B cell (primary cell): ENCODE measurements around the gene TIRAP. TPM values are rescaled to one million over a fixed set of nuclear protein-coding genes. Genes with fewer than 3 reads are reported as not detected.
A peak's percentile ranks its signal among the peaks of the same experiment; 100 is the strongest.

Experiments used
- ATAC-seq: fragments of 200-7000 bp; cut with Tn5 transposase; one replicate; pipeline ENCODE4 v1.10.0; 2021; ENCODE audit warnings: low read depth, mild to moderate bottlenecking, moderate number of reproducible peaks, moderate library complexity
- CTCF ChIA-PET: fragments of 350-600 bp; sonication (Branson Sonifier 250); formaldehyde crosslinking; loops from one replicate; lab custom pipeline; 2021; ENCODE audit warnings: antibody characterized with exemption, inconsistent platforms; lab: Charles Lee
- POLR2A ChIA-PET: fragments of 350-600 bp; sonication (Branson Sonifier 250); formaldehyde crosslinking; loops from one replicate; lab custom pipeline; 2021; ENCODE audit warnings: antibody characterized with exemption; lab: Charles Lee
- DNase-seq: peaks from one replicate; pipeline ENCODE4 v3.0.0; 2013
- H2AFZ ChIP-seq: 2 replicates; pipeline ENCODE4 v1.6.1; 2012; ENCODE audit warnings: mild to moderate bottlenecking, low read depth, low read length; ENCODE audit not compliant: insufficient read depth, poor library complexity, severe bottlenecking
- H3K27ac ChIP-seq, 2 donors: 1 replicate in 1 of 2; 2 replicates in 1 of 2; pipeline ENCODE4 v1.5.1; 2012 to 2013; ENCODE audit warnings: low read length in 2 of 2, mild to moderate bottlenecking in 2 of 2, moderate library complexity in 1 of 2
- H3K27me3 ChIP-seq, 4 experiments: fragments of 200-600 bp in 1 of 4; sonication (generic) in 1 of 4; replicated peaks in 1 of 4; 1 replicate in 2 of 4; 2 replicates in 2 of 4; pipeline versions ENCODE4 v1.6.1 to v1.7.0; 2013 to 2016; ENCODE audit warnings: low read length in 3 of 4, mild to moderate bottlenecking in 2 of 4, mixed read lengths in 1 of 4, moderate library complexity in 1 of 4; ENCODE audit not compliant: insufficient read depth in 4 of 4, control insufficient read depth in 3 of 4; ENCODE audit errors: control extremely low read depth in 1 of 4
- H3K36me3 ChIP-seq, 2 experiments: replicated peaks in 1 of 2; 1 replicate in 1 of 2; 2 replicates in 1 of 2; pipeline versions ENCODE4 v1.6.1 to v1.7.1; 2013; ENCODE audit warnings: low read length in 1 of 2; ENCODE audit not compliant: insufficient read depth in 2 of 2, control insufficient read depth in 1 of 2; ENCODE audit errors: control extremely low read depth in 1 of 2, extremely low read depth in 1 of 2
- H3K4me1 ChIP-seq, 2 donors: fragments of 200-600 bp in 1 of 2; sonication (generic) in 1 of 2; 1 replicate in 1 of 2; 2 replicates in 1 of 2; pipeline versions ENCODE4 v1.5.1 to v1.6.1; 2013 to 2017; ENCODE audit warnings: low read length in 2 of 2; ENCODE audit not compliant: control insufficient read depth in 2 of 2, insufficient read depth in 2 of 2
- H3K4me2 ChIP-seq: replicated peaks from 2 replicates; pipeline ENCODE3; 2012; ENCODE audit warnings: mild to moderate bottlenecking, low read depth, low read length; ENCODE audit not compliant: poor library complexity, severe bottlenecking
- H3K4me3 ChIP-seq, 5 experiments: fragments of 200-600 bp in 1 of 5; sonication (generic) in 1 of 5; 1 replicate in 3 of 5; 2 replicates in 2 of 5; pipeline versions ENCODE4 v1.5.1 to v1.7.0; 2011 to 2016; ENCODE audit warnings: low read length in 4 of 5, mild to moderate bottlenecking in 4 of 5, low read depth in 2 of 5, control low read depth in 1 of 5, moderate library complexity in 1 of 5; ENCODE audit not compliant: insufficient read depth in 1 of 5; ENCODE audit errors: control extremely low read depth in 1 of 5, extremely low read depth in 1 of 5
- H3K79me2 ChIP-seq: fragments of 200-600 bp; sonication (generic); one replicate; pipeline ENCODE4 v1.6.0; 2016; ENCODE audit warnings: low read length; ENCODE audit not compliant: control insufficient read depth, insufficient read depth
- H3K9ac ChIP-seq: fragments of 200-600 bp; sonication (generic); 2 replicates; pipeline ENCODE4 v1.6.1; 2017; ENCODE audit warnings: mild to moderate bottlenecking, low read length, moderate library complexity
- H3K9me3 ChIP-seq, 3 donors: one replicate each; pipeline versions ENCODE4 v1.6.1 to v1.7.1; 2013; ENCODE audit warnings: low read length in 2 of 3; ENCODE audit not compliant: control insufficient read depth in 2 of 3, insufficient read depth in 1 of 3; ENCODE audit errors: control extremely low read depth in 1 of 3
- H4K20me1 ChIP-seq: 2 replicates; pipeline ENCODE4 v1.6.0; 2012; ENCODE audit warnings: mild to moderate bottlenecking, low read length; ENCODE audit not compliant: insufficient read depth, control insufficient read depth, poor library complexity, severe bottlenecking
- H3K27ac Mint-ChIP-seq: one replicate; pipeline ENCODE4 v1.8.0; 2021; ENCODE audit warnings: mixed read lengths
- H3K27me3 Mint-ChIP-seq: one replicate; pipeline ENCODE4 v1.8.0; 2021; ENCODE audit warnings: mixed read lengths
- H3K4me1 Mint-ChIP-seq: one replicate; pipeline ENCODE4 v1.8.0; 2021; ENCODE audit warnings: mixed read lengths
- H3K4me3 Mint-ChIP-seq: one replicate; pipeline ENCODE4 v1.8.0; 2021; ENCODE audit warnings: mixed read lengths
- H3K9me3 Mint-ChIP-seq: one replicate; pipeline ENCODE4 v1.8.0; 2022; ENCODE audit warnings: mixed read lengths; ENCODE audit not compliant: insufficient read depth
- EZH2 ChIP-seq: IDR thresholded peaks from 2 replicates; pipeline ENCODE4 v1.6.1; 2012; ENCODE audit warnings: borderline replicate concordance, low read depth, mild to moderate bottlenecking, moderate library complexity, low read length; ENCODE audit not compliant: insufficient read depth, poor library complexity, severe bottlenecking
- WGBS: methylation state at CpG from one replicate; pipeline ENCODE4 v1.1.5; 2013; ENCODE audit warnings: missing lambda C conversion rate; ENCODE audit not compliant: insufficient coverage; 5-methylcytosine and 5-hydroxymethylcytosine counted together
- intact Hi-C: fragments of 100-400 bp; cut with micrococcal nuclease; formaldehyde crosslinking; loops from one replicate; pipeline ENCODE4 v1.10.0; 2022
- polyA plus RNA-seq: library from polyadenylated mRNA; depleted of rRNA; stranded (reverse); fragments of >200 nt; gene quantifications from 2 replicates; pipeline ENCODE4 v1.2.3, GENCODE V29; 2012
- total RNA-seq, 2 donors: library from RNA; stranded (reverse); fragments of 120-200 nt in 1 of 2; gene quantifications; 1 replicate in 1 of 2; 2 replicates in 1 of 2; pipeline versions ENCODE4 v1.2.3 to v1.2.4, GENCODE V29; 2013 to 2022
- TF ChIP-seq, protein P1 (sequence below): fragments of 200-600 bp; IDR thresholded peaks from one replicate; pipeline ENCODE4 v1.8.0; 2022; ENCODE audit warnings: antibody characterized with exemption, mild to moderate bottlenecking

Gene TIRAP
- total and polyA plus RNA-seq, 2 donors (not counting 1 experiment from before 2014, with no cell fraction given): 9.9 to 25.1 TPM

DNA sequence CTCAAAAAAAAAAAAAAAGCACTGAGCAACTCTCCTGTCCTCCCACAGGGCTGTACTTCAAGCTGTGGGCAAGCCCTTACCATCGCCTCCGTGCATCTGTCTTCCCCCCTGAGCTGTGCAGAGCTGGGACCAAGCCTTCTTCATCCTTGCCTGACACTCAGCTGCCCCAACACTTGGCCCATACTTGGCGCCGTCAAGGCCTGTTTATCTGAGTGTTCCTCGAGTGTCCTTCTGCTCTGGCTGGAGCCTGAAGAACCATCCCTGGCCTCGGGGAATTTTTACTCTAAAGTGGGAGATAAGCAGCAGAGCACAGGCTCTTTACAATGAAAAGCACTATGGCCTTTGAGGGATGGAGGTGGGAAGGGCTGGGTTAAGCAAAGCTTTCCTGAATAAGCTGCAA, 1.6 kb upstream of the TIRAP start:
- no peaks in the 10 kb centered on the region for H3K9me3 Mint-ChIP-seq
- H3K4me3 ChIP-seq: no peak overlapping the region
- no peaks in the 10 kb centered on the region for H4K20me1 ChIP-seq
- 96% methylated on average over 6 of the region's 6 CpGs for WGBS
- no peak for ATAC-seq
- no peaks in the 10 kb centered on the region for H3K27me3 Mint-ChIP-seq
- CTCF ChIA-PET: interaction anchor here (1.1 kb wide), 1 partner anchor 30 kb away, joined by 5 read pairs; no protein-coding TSS in a partner anchor
- no peak overlapping the region for H3K4me2 ChIP-seq
- DNase-seq: no peak
- peaks cover 21% of the 10 kb centered on the region for H3K79me2 ChIP-seq
- peaks cover 0 to 3% of the 10 kb centered on the region in 2 experiments for H3K36me3 ChIP-seq
- peaks cover 44% of the 10 kb centered on the region for H3K4me1 Mint-ChIP-seq
- H3K4me3 Mint-ChIP-seq: peak overlapping the region; percentile 100
- TF ChIP-seq EZH2: no peak
- TF ChIP-seq, protein P1, sequence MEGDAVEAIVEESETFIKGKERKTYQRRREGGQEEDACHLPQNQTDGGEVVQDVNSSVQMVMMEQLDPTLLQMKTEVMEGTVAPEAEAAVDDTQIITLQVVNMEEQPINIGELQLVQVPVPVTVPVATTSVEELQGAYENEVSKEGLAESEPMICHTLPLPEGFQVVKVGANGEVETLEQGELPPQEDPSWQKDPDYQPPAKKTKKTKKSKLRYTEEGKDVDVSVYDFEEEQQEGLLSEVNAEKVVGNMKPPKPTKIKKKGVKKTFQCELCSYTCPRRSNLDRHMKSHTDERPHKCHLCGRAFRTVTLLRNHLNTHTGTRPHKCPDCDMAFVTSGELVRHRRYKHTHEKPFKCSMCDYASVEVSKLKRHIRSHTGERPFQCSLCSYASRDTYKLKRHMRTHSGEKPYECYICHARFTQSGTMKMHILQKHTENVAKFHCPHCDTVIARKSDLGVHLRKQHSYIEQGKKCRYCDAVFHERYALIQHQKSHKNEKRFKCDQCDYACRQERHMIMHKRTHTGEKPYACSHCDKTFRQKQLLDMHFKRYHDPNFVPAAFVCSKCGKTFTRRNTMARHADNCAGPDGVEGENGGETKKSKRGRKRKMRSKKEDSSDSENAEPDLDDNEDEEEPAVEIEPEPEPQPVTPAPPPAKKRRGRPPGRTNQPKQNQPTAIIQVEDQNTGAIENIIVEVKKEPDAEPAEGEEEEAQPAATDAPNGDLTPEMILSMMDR: no peak
- POLR2A ChIA-PET: interaction anchor here (0.7 to 1.8 kb wide), 3 partner anchors 13 to 72 kb away, joined by 3 to 9 read pairs (median 5); partner anchors contain the start of genes DCPS, FOXRED1 and SRPRA
- peak overlapping the region; percentile 95 for H3K27ac Mint-ChIP-seq
- peaks cover 17 to 31% of the 10 kb centered on the region in 2 donors for H3K4me1 ChIP-seq
- H3K27me3 ChIP-seq: no peaks in the 10 kb centered on the region
- H3K9ac ChIP-seq: no peak overlapping the region
- no peak overlapping the region for H3K27ac ChIP-seq
- H2AFZ ChIP-seq: no peak overlapping the region
- no peaks in the 10 kb centered on the region for H3K9me3 ChIP-seq
- intact Hi-C loops: no loop called here

DNA sequence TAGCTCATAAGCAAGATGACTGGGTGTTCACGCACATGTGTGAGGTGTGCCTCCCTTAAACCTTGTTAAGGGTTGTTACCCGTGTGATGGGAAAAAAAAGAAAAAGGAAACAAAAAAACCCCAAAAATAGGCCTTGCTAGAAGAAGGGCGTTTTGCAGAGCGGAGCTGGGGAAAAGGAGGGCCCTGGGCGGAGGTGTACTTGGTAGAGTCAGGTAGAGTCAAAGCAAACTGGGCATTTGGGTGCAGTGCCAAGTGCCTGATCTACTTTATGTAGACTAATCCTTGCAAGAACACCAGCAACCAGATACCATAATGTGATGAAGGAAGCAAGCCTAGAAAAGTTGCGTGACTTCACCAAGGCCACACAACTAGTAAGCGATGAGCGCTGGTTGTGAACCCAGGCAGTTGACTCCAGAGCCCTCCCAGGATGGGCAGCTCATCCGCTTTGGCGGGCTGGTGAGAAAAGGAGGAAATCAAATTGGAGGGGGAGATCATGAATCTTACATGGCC, 1.2 kb upstream of the TIRAP start:
- peak overlapping the region; percentile 94 for H2AFZ ChIP-seq
- H3K4me2 ChIP-seq: peak overlapping the region; percentile 97
- H3K27me3 Mint-ChIP-seq: no peaks in the 10 kb centered on the region
- H3K9me3 Mint-ChIP-seq: no peaks in the 10 kb centered on the region
- peaks cover 44% of the 10 kb centered on the region for H3K4me1 Mint-ChIP-seq
- DNase-seq (no peak), ATAC-seq (no peak)
- no peak overlapping the region for H3K4me3 ChIP-seq
- peaks cover 0 to 3% of the 10 kb centered on the region in 2 experiments for H3K36me3 ChIP-seq
- ChIA-PET POLR2A (interaction anchor here (0.7 to 1.8 kb wide), 4 partner anchors 9 to 72 kb away, joined by 3 to 9 read pairs (median 4); partner anchors contain the start of genes DCPS, FOXRED1 and SRPRA), CTCF (interaction anchor here (1.1 kb wide), 1 partner anchor 29 kb away, joined by 5 read pairs; no protein-coding TSS in a partner anchor)
- H3K27ac ChIP-seq: no peak overlapping the region
- no peaks in the 10 kb centered on the region for H3K27me3 ChIP-seq
- H4K20me1 ChIP-seq: no peaks in the 10 kb centered on the region
- H3K4me3 Mint-ChIP-seq: peak overlapping the region; percentile 100
- H3K9ac ChIP-seq: no peak overlapping the region
- no peaks in the 10 kb centered on the region for H3K9me3 ChIP-seq
- intact Hi-C loops: no loop called here
- no peak for TF ChIP-seq EZH2
- TF ChIP-seq, protein P1: no peak
- H3K4me1 ChIP-seq: peaks cover 17 to 31% of the 10 kb centered on the region in 2 donors
- WGBS: 100% methylated on average over 3 of the region's 10 CpGs
- H3K79me2 ChIP-seq: peaks cover 23% of the 10 kb centered on the region
- peak overlapping the region; percentile 95 for H3K27ac Mint-ChIP-seq
